SU-DHL-6 (cell line): ENCODE measurements around the gene ALDH4A1.

Experiments
- H2AFZ ChIP-seq: fragments of 200-600 bp; sonication (generic); 2 replicates; pipeline ENCODE4 v1.6.1; 2014; ENCODE audit warnings: low read depth, mild to moderate bottlenecking, moderate library complexity, mixed read lengths, antibody characterized with exemption, low read length; ENCODE audit not compliant: severe bottlenecking
- H3F3A ChIP-seq: fragments of 200-600 bp; shearing (Covaris generic); 2 replicates; pipeline ENCODE4 v1.6.0; 2016; ENCODE audit warnings: antibody characterized with exemption, mild to moderate bottlenecking; ENCODE audit not compliant: insufficient read depth
- H3K27ac ChIP-seq: fragments of 200-600 bp; sonication (generic); 2 replicates; pipeline ENCODE4 v1.5.1; 2016; ENCODE audit warnings: low read depth, mild to moderate bottlenecking, low read length, moderate library complexity, mixed read lengths
- H3K27me3 ChIP-seq: fragments of 200-600 bp; sonication (generic), shearing (Covaris generic); 2 replicates; pipeline ENCODE4 v1.6.0; 2014; ENCODE audit warnings: mild to moderate bottlenecking, low read length
- H3K36me3 ChIP-seq: fragments of 200-600 bp; sonication (generic); 2 replicates; pipeline ENCODE4 v1.6.1; 2014; ENCODE audit warnings: mild to moderate bottlenecking, low read length, mixed read lengths
- H3K4me2 ChIP-seq: fragments of 300-600, 200-600 bp; shearing (Covaris generic), sonication (generic); 2 replicates; pipeline ENCODE4 v1.6.0; 2014; ENCODE audit warnings: low read length, low read depth, mild to moderate bottlenecking; ENCODE audit not compliant: poor library complexity, severe bottlenecking
- H3K4me3 ChIP-seq: fragments of 200-600 bp; sonication (generic); 2 replicates; pipeline ENCODE4 v1.5.1; 2014; ENCODE audit warnings: antibody characterized with exemption, low read length, mild to moderate bottlenecking, mixed read lengths; ENCODE audit not compliant: insufficient read depth, poor library complexity, severe bottlenecking
- H3K79me2 ChIP-seq: fragments of 200-600 bp; sonication (generic); 2 replicates; pipeline ENCODE4 v1.6.1; 2014; ENCODE audit warnings: mild to moderate bottlenecking, low read length, moderate library complexity; ENCODE audit not compliant: insufficient read depth
- H3K9ac ChIP-seq: fragments of 200-600 bp; sonication (generic); 2 replicates; pipeline ENCODE4 v1.7.0; 2014; ENCODE audit warnings: mild to moderate bottlenecking, low read length
- H3K9me2 ChIP-seq: fragments of 200-600 bp; sonication (generic); replicated peaks from 2 replicates; pipeline ENCODE4 v1.6.1; 2014; ENCODE audit warnings: low read length; ENCODE audit not compliant: insufficient read depth
- H3K9me3 ChIP-seq: fragments of 200-600 bp; sonication (generic); 2 replicates; pipeline ENCODE4 v1.6.1; 2014; ENCODE audit warnings: low read length, mixed read lengths; ENCODE audit not compliant: insufficient read depth
- H4K20me1 ChIP-seq: fragments of 200-600 bp; sonication (generic); 2 replicates; pipeline ENCODE4 v1.6.1; 2014; ENCODE audit warnings: low read depth, mild to moderate bottlenecking, antibody characterized with exemption, low read length, moderate library complexity, mixed read lengths
- EZH2phosphoT487 ChIP-seq: fragments of 200-600 bp; sonication (generic), shearing (Covaris generic); conservative IDR thresholded peaks from 2 replicates; pipeline ENCODE4 v1.6.1; 2018; ENCODE audit warnings: mild to moderate bottlenecking, antibody characterized with exemption, low read length, moderate library complexity, mixed read lengths
- TF ChIP-seq, protein P1 (sequence below): fragments of 200-600 bp; sonication (generic); IDR thresholded peaks from one replicate; pipeline ENCODE4 v1.5.1; 2017; ENCODE audit warnings: antibody characterized with exemption, mild to moderate bottlenecking, low read length, moderate library complexity; ENCODE audit not compliant: insufficient read depth, poor library complexity, severe bottlenecking

ALDH4A1 gene

DNA sequence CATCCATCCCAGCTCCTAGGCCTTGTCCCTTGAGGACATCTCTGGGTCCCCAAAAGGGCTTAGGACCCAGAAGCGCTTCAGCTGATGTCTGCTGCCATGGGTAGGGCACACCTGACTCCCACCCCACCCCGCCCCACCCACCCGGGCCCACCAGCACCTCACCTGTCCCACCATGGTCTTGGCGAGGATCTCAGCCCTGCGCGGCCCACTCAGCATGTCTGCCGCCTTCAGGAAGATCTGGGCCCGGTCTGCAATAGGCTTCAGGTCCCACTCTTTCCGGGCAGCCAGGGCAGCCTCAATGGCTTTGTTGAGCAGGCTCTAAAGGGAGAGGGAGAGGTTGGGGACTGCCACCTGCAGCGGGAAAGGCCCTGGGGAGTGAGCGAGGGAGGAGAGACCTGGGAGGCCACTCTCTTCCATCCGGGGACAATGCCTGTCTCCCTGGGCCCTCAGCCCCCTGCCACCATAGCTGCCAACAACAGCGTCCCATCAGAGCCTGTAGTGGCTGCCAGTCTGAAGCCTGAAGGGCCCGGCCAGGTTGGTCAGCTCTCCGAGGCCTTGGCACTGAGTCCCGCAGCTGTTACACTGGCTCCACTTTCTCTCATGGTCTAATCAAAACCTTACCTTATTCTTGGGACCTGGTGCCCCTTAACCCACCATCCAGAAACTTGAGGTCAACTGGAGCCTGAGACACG is 16.9 kb downstream of the ALDH4A1 start:
- no peak overlapping the region for H2AFZ ChIP-seq

DNA sequence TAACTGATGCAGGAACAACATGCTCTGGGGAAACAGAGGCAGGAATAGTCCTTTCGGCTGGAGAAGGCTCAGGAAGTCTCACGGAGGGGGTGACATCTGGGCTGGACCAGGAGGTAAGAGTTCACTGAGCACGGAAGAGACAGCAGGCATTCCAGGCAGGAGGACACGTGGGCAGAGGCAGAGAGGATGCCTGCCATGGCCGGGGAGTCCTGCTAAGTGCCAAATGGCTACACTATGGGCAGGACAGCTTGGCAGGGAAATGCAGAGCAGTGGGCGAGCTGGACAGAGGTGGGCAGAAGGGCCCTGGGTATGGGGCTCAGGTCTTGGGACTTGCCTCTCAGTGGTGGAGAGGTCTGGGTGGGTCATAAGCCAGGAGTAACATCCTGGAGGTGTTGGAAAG is 17.6 kb downstream of the ALDH4A1 start:
- Histone ChIP-seq H4K20me1 (no peaks in the 10 kb centered on the region), H3K79me2 (no peaks in the 10 kb centered on the region), H3K9ac (no peak overlapping the region), H3K4me2 (no peak overlapping the region), H3F3A (no peaks in the 10 kb centered on the region), H3K36me3 (no peaks in the 10 kb centered on the region), H3K9me2 (no peaks in the 10 kb centered on the region), H3K9me3 (no peaks in the 10 kb centered on the region), H2AFZ (no peak overlapping the region), H3K4me3 (no peak overlapping the region), H3K27me3 (no peaks in the 10 kb centered on the region), H3K27ac (no peak overlapping the region)
- no peak for TF ChIP-seq EZH2phosphoT487
- TF ChIP-seq, protein P1, sequence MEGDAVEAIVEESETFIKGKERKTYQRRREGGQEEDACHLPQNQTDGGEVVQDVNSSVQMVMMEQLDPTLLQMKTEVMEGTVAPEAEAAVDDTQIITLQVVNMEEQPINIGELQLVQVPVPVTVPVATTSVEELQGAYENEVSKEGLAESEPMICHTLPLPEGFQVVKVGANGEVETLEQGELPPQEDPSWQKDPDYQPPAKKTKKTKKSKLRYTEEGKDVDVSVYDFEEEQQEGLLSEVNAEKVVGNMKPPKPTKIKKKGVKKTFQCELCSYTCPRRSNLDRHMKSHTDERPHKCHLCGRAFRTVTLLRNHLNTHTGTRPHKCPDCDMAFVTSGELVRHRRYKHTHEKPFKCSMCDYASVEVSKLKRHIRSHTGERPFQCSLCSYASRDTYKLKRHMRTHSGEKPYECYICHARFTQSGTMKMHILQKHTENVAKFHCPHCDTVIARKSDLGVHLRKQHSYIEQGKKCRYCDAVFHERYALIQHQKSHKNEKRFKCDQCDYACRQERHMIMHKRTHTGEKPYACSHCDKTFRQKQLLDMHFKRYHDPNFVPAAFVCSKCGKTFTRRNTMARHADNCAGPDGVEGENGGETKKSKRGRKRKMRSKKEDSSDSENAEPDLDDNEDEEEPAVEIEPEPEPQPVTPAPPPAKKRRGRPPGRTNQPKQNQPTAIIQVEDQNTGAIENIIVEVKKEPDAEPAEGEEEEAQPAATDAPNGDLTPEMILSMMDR: no peak

More for the DNA sequence above, 16.9 kb downstream of the ALDH4A1 start:
- no peaks in the 10 kb centered on the region for H3K36me3 ChIP-seq
- H3K79me2 ChIP-seq: no peaks in the 10 kb centered on the region
- H3K9me3 ChIP-seq: no peaks in the 10 kb centered on the region
- H3F3A ChIP-seq: no peaks in the 10 kb centered on the region
- H3K4me2 ChIP-seq: no peak overlapping the region
- H4K20me1 ChIP-seq: no peaks in the 10 kb centered on the region
- H3K4me3 ChIP-seq: no peak overlapping the region
- H3K27me3 ChIP-seq: no peaks in the 10 kb centered on the region
- TF ChIP-seq, protein P1: no peak
- no peak for TF ChIP-seq EZH2phosphoT487
- H3K9me2 ChIP-seq: no peaks in the 10 kb centered on the region
- no peak overlapping the region for H3K27ac ChIP-seq
- H3K9ac ChIP-seq: no peak overlapping the region

DNA sequence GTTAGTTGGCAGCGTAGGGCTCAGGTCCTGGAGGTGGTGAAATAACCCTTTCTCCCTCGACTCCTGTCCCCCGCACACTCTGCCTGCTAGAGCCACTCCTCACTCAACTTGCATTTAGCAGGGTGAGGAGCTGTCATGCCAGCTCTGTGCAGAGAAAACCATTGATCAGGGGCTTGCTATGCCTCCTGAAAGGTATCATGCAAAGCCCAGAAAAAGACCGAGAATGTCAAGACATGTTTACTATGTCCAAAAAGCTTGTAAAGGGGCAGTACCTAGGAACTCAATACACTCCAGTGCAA is 18.0 kb downstream of the ALDH4A1 start:
- Histone ChIP-seq H3K9me2 (no peaks in the 10 kb centered on the region), H3K9ac (no peak overlapping the region), H3K9me3 (no peaks in the 10 kb centered on the region), H3K4me3 (no peak overlapping the region), H3K27me3 (no peaks in the 10 kb centered on the region), H3F3A (no peaks in the 10 kb centered on the region), H3K79me2 (no peaks in the 10 kb centered on the region), H3K36me3 (no peaks in the 10 kb centered on the region), H3K27ac (no peak overlapping the region), H3K4me2 (no peak overlapping the region), H4K20me1 (no peaks in the 10 kb centered on the region), H2AFZ (no peak overlapping the region)
- TF ChIP-seq, protein P1: no peak
- no peak for TF ChIP-seq EZH2phosphoT487
